WTC11 (cell line): ENCODE measurements around the gene RPS15. TPM values are rescaled to one million over a fixed set of nuclear protein-coding genes. Genes with fewer than 3 reads are reported as not detected.

ENCODE experiments used
- ATAC-seq: fragments of 200-7000 bp; cut with Tn5 transposase; 2 replicates; pipeline ENCODE4 v1.10.0; 2021; ENCODE audit warnings: mild to moderate bottlenecking, moderate library complexity
- CTCF ChIA-PET: fragments of 300-600 bp; sonication (Branson Sonifier 250); formaldehyde crosslinking; loops from one replicate; lab custom pipeline; 2021; ENCODE audit warnings: antibody characterized with exemption; lab: Charles Lee
- POLR2A ChIA-PET: fragments of 350-600 bp; sonication (Branson Sonifier 250); formaldehyde crosslinking; loops from one replicate; lab custom pipeline; 2021; ENCODE audit warnings: antibody characterized with exemption; lab: Charles Lee
- DNase-seq: peaks from one replicate; pipeline ENCODE4 v3.0.0; 2021; ENCODE audit warnings: low spot score
- H3K27ac Mint-ChIP-seq: 2 replicates; pipeline ENCODE4 v1.8.0; 2021; ENCODE audit warnings: mixed read lengths
- H3K27me3 Mint-ChIP-seq: 2 replicates; pipeline ENCODE4 v1.8.0; 2021; ENCODE audit warnings: low read depth, mild to moderate bottlenecking, moderate library complexity, mixed read lengths
- H3K36me3 Mint-ChIP-seq: 2 replicates; pipeline ENCODE4 v1.8.0; 2021; ENCODE audit warnings: mixed read lengths
- H3K4me1 Mint-ChIP-seq: 2 replicates; pipeline ENCODE4 v1.8.0; 2022; ENCODE audit warnings: mixed read lengths
- H3K4me3 Mint-ChIP-seq: 2 replicates; pipeline ENCODE4 v1.8.0; 2021; ENCODE audit warnings: mild to moderate bottlenecking, moderate library complexity, mixed read lengths
- H3K9me3 Mint-ChIP-seq: 2 replicates; pipeline ENCODE4 v1.8.0; 2021; ENCODE audit warnings: mixed read lengths
- ESRRA ChIP-seq: sonication (generic); formaldehyde crosslinking; IDR thresholded peaks from 2 replicates; pipeline ENCODE4 v1.8.1; 2022; ENCODE audit warnings: mild to moderate bottlenecking, missing genetic modification reagents, borderline replicate concordance
- ETV6 ChIP-seq: sonication (generic); formaldehyde crosslinking; IDR thresholded peaks from 2 replicates; pipeline ENCODE4 v1.8.1; 2022; ENCODE audit warnings: mild to moderate bottlenecking, missing genetic modification reagents
- JAZF1 ChIP-seq: fragments of 250-450 bp; sonication (Bioruptor Pico); IDR thresholded peaks from 2 replicates; pipeline ENCODE4 v1.9.0; 2021; ENCODE audit warnings: moderate library complexity, mild to moderate bottlenecking, inconsistent platforms
- KAT7 ChIP-seq: sonication (generic); formaldehyde crosslinking; IDR thresholded peaks from 2 replicates; pipeline ENCODE4 v1.8.1; 2023; ENCODE audit warnings: missing genetic modification reagents, mild to moderate bottlenecking, borderline replicate concordance
- NR2C2 ChIP-seq: sonication (generic); formaldehyde crosslinking; IDR thresholded peaks from 2 replicates; pipeline ENCODE4 v1.8.0; 2022; ENCODE audit warnings: mild to moderate bottlenecking, missing genetic modification reagents
- NR3C1 ChIP-seq: sonication (generic); formaldehyde crosslinking; conservative IDR thresholded peaks from 2 replicates; pipeline ENCODE4 v1.8.1; 2023; ENCODE audit warnings: low read depth, mild to moderate bottlenecking, missing genetic modification reagents
- OVOL2 ChIP-seq: fragments of 250-450 bp; sonication (Bioruptor Pico); IDR thresholded peaks from 2 replicates; pipeline ENCODE4 v1.9.0; 2021; ENCODE audit warnings: mild to moderate bottlenecking, borderline replicate concordance
- RORB ChIP-seq: fragments of 250-450 bp; sonication (Bioruptor Pico); IDR thresholded peaks from 2 replicates; pipeline ENCODE4 v1.9.0; 2021; ENCODE audit warnings: mild to moderate bottlenecking
- SOX15 ChIP-seq: fragments of 250-450 bp; sonication (Bioruptor Pico); IDR thresholded peaks from 2 replicates; pipeline ENCODE4 v1.9.0; 2021; ENCODE audit warnings: mild to moderate bottlenecking
- TEAD4 ChIP-seq: sonication (generic); formaldehyde crosslinking; IDR thresholded peaks from 2 replicates; pipeline ENCODE4 v1.8.0; 2022; ENCODE audit warnings: mild to moderate bottlenecking, missing genetic modification reagents
- ZNF317 ChIP-seq: sonication (generic); formaldehyde crosslinking; IDR thresholded peaks from 2 replicates; pipeline ENCODE4 v1.8.1; 2023; ENCODE audit warnings: low read depth, mild to moderate bottlenecking, moderate library complexity, missing genetic modification reagents, borderline replicate concordance
- ZNF396 ChIP-seq: fragments of 250-450 bp; sonication (Bioruptor Pico); IDR thresholded peaks from 2 replicates; pipeline ENCODE4 v1.8.0; 2021; ENCODE audit warnings: mild to moderate bottlenecking, moderate library complexity, borderline replicate concordance
- total RNA-seq: library from RNA; stranded (reverse); gene quantifications from 3 replicates; pipeline ENCODE4 v1.2.3, GENCODE V29; 2021
- TF ChIP-seq, protein P1 (sequence below): sonication (generic); formaldehyde crosslinking; IDR thresholded peaks from 2 replicates; pipeline ENCODE4 v1.8.1; 2023; ENCODE audit warnings: mild to moderate bottlenecking, missing genetic modification reagents, moderate library complexity
- TF ChIP-seq, protein P2 (sequence below): sonication (generic); formaldehyde crosslinking; IDR thresholded peaks from 2 replicates; pipeline ENCODE4 v1.8.1; 2023; ENCODE audit warnings: mild to moderate bottlenecking, missing genetic modification reagents
- TF ChIP-seq, protein P3 (sequence below): fragments of 250-450 bp; sonication (Bioruptor Pico); IDR thresholded peaks from 2 replicates; pipeline ENCODE4 v1.8.0; 2021; ENCODE audit warnings: mild to moderate bottlenecking
- TF ChIP-seq, protein P4 (sequence below): sonication (generic); formaldehyde crosslinking; IDR thresholded peaks from 2 replicates; pipeline ENCODE4 v1.8.1; 2022; ENCODE audit warnings: low read depth, missing genetic modification reagents, borderline replicate concordance
- TF ChIP-seq, protein P5 (sequence below): sonication (generic); formaldehyde crosslinking; IDR thresholded peaks from 2 replicates; pipeline ENCODE4 v1.8.0; 2022; ENCODE audit warnings: mild to moderate bottlenecking, missing genetic modification reagents
- TF ChIP-seq, protein P6 (sequence below): sonication (generic); formaldehyde crosslinking; IDR thresholded peaks from 2 replicates; pipeline ENCODE4 v1.8.1; 2022; ENCODE audit warnings: mild to moderate bottlenecking, missing genetic modification reagents, moderate library complexity, borderline replicate concordance
- TF ChIP-seq, protein P7 (sequence below): sonication (generic); formaldehyde crosslinking; IDR thresholded peaks from 2 replicates; pipeline ENCODE4 v1.8.0; 2022; ENCODE audit warnings: mild to moderate bottlenecking, missing genetic modification reagents
- TF ChIP-seq, protein P8 (sequence below): sonication (generic); formaldehyde crosslinking; IDR thresholded peaks from 2 replicates; pipeline ENCODE4 v1.8.0; 2022; ENCODE audit warnings: missing genetic modification reagents

Gene RPS15
- total RNA-seq, 1 experiment from 2014 or later, result 1,932 TPM

DNA sequence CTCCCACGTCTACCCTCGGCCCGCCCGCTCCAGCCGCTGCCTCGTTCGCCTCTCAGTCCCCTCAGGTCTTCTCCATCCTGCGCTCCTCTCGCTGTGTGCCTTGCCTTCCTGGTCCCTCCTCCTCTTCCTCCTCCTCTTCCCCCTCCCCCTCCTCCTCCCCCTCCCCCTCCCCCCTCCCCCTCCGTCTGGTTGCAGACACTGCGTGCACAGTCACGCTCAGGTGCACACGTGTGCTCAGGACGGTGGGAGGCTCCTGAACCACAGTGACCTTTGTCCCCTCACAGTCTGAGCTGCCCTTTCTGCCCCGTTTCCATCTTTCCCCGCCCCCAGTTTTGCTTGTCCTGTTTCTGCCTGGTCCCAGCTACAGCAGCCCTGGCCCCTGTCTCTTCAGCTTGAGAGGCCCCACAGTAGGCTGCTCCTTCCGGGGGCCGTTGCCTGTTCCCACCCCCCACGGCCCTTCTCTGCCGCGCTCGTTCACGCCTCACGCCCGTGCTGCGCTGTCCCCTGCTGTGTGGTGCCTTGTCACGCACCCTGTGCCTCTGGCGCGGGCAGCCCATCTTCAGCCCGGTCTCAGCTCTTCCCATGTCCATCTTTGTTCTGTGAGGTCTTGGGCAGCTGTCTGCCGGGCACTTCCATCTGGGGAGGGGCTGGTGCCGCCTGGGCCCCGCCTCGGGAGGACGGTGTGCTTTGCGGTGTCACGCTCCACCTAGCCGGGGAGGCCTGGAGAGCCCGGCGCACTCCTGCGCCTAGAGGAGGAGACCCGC, 13.8 kb upstream of the RPS15 start:
- peaks cover 46% of the 10 kb centered on the region for H3K36me3 Mint-ChIP-seq
- no peaks in the 10 kb centered on the region for H3K9me3 Mint-ChIP-seq
- DNase-seq (no peak), ATAC-seq (no peak)
- no peak for TF ChIP-seq OVOL2 (CRISPR knock-in tag)
- TF ChIP-seq, protein P1, sequence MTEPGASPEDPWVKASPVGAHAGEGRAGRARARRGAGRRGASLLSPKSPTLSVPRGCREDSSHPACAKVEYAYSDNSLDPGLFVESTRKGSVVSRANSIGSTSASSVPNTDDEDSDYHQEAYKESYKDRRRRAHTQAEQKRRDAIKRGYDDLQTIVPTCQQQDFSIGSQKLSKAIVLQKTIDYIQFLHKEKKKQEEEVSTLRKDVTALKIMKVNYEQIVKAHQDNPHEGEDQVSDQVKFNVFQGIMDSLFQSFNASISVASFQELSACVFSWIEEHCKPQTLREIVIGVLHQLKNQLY, result no peak
- no peak for TF ChIP-seq ETV6
- TF ChIP-seq, protein P2, sequence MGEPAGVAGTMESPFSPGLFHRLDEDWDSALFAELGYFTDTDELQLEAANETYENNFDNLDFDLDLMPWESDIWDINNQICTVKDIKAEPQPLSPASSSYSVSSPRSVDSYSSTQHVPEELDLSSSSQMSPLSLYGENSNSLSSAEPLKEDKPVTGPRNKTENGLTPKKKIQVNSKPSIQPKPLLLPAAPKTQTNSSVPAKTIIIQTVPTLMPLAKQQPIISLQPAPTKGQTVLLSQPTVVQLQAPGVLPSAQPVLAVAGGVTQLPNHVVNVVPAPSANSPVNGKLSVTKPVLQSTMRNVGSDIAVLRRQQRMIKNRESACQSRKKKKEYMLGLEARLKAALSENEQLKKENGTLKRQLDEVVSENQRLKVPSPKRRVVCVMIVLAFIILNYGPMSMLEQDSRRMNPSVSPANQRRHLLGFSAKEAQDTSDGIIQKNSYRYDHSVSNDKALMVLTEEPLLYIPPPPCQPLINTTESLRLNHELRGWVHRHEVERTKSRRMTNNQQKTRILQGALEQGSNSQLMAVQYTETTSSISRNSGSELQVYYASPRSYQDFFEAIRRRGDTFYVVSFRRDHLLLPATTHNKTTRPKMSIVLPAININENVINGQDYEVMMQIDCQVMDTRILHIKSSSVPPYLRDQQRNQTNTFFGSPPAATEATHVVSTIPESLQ (CRISPR knock-in tag), result no peak
- TF ChIP-seq, protein P3, sequence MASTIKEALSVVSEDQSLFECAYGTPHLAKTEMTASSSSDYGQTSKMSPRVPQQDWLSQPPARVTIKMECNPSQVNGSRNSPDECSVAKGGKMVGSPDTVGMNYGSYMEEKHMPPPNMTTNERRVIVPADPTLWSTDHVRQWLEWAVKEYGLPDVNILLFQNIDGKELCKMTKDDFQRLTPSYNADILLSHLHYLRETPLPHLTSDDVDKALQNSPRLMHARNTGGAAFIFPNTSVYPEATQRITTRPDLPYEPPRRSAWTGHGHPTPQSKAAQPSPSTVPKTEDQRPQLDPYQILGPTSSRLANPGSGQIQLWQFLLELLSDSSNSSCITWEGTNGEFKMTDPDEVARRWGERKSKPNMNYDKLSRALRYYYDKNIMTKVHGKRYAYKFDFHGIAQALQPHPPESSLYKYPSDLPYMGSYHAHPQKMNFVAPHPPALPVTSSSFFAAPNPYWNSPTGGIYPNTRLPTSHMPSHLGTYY (CRISPR knock-in tag), result no peak
- no peak for TF ChIP-seq ZNF317 (CRISPR knock-in tag)
- TF ChIP-seq, protein P4, sequence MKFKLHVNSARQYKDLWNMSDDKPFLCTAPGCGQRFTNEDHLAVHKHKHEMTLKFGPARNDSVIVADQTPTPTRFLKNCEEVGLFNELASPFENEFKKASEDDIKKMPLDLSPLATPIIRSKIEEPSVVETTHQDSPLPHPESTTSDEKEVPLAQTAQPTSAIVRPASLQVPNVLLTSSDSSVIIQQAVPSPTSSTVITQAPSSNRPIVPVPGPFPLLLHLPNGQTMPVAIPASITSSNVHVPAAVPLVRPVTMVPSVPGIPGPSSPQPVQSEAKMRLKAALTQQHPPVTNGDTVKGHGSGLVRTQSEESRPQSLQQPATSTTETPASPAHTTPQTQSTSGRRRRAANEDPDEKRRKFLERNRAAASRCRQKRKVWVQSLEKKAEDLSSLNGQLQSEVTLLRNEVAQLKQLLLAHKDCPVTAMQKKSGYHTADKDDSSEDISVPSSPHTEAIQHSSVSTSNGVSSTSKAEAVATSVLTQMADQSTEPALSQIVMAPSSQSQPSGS, result no peak
- TF ChIP-seq, protein P5, sequence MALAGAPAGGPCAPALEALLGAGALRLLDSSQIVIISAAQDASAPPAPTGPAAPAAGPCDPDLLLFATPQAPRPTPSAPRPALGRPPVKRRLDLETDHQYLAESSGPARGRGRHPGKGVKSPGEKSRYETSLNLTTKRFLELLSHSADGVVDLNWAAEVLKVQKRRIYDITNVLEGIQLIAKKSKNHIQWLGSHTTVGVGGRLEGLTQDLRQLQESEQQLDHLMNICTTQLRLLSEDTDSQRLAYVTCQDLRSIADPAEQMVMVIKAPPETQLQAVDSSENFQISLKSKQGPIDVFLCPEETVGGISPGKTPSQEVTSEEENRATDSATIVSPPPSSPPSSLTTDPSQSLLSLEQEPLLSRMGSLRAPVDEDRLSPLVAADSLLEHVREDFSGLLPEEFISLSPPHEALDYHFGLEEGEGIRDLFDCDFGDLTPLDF (CRISPR knock-in tag), result no peak
- TF ChIP-seq JAZF1 (CRISPR knock-in tag), result no peak
- TF ChIP-seq ESRRA (CRISPR knock-in tag), result no peak
- POLR2A ChIA-PET, result no interaction called here
- CTCF ChIA-PET, result no interaction called here
- H3K27me3 Mint-ChIP-seq, result no peaks in the 10 kb centered on the region
- H3K4me3 Mint-ChIP-seq, result no peak overlapping the region
- H3K4me1 Mint-ChIP-seq, result peaks cover 8% of the 10 kb centered on the region
- H3K27ac Mint-ChIP-seq, result no peak overlapping the region

DNA sequence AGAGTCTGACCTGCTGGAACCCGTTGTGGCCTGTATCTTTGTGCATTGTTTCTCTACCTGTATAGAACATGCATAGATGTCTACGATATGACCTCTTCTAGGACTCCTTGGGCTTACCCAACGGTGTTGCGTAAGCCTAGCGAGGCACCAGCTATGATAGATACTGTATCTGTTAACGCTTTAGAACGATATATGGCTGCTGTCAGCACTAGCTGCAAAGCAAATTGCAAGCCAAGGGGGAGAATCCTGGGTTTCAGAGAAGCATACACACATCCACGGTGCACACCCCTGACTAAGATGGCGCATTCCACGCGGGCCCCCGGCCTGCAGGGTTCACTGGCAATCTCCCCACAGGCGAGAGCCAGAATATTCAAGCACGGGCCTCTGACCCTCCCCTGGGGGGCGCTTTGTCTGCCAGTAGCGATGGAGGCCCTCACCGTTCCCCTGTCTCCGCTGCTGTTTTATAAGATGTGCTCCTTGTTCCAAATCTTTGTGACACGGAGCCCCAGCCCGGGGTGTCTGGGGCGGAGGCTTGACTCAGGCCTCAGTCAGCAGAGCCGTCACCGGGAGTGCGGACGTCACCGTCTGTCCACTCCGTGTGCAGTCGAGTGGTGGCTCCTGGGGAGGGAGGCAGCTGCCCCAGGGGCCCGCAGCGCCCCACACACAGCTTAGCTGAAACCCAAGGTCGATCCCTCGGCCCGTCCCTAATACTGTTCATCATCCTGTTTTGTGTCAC, 12.9 kb upstream of the RPS15 start:
- POLR2A ChIA-PET, result no interaction called here
- no peak for DNase-seq
- no peak for ATAC-seq
- Mint-ChIP-seq H3K36me3 (peaks cover 47% of the 10 kb centered on the region), H3K27me3 (no peaks in the 10 kb centered on the region), H3K4me1 (peaks cover 8% of the 10 kb centered on the region), H3K27ac (peak overlapping the region; percentile 87), H3K9me3 (no peaks in the 10 kb centered on the region), H3K4me3 (no peak overlapping the region)
- CTCF ChIA-PET, result no interaction called here
- TF ChIP-seq, protein P6, sequence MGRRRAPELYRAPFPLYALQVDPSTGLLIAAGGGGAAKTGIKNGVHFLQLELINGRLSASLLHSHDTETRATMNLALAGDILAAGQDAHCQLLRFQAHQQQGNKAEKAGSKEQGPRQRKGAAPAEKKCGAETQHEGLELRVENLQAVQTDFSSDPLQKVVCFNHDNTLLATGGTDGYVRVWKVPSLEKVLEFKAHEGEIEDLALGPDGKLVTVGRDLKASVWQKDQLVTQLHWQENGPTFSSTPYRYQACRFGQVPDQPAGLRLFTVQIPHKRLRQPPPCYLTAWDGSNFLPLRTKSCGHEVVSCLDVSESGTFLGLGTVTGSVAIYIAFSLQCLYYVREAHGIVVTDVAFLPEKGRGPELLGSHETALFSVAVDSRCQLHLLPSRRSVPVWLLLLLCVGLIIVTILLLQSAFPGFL, result no peak
- TF ChIP-seq RORB (CRISPR knock-in tag) (no peak), ZNF396 (CRISPR knock-in tag) (no peak), NR2C2 (no peak), TEAD4 (CRISPR knock-in tag) (no peak), KAT7 (no peak), SOX15 (CRISPR knock-in tag) (no peak), NR3C1 (CRISPR knock-in tag) (no peak)
- TF ChIP-seq, protein P7, sequence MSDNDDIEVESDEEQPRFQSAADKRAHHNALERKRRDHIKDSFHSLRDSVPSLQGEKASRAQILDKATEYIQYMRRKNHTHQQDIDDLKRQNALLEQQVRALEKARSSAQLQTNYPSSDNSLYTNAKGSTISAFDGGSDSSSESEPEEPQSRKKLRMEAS (CRISPR knock-in tag), result no peak
- TF ChIP-seq, protein P5 (CRISPR knock-in tag), result no peak
- TF ChIP-seq, protein P8, sequence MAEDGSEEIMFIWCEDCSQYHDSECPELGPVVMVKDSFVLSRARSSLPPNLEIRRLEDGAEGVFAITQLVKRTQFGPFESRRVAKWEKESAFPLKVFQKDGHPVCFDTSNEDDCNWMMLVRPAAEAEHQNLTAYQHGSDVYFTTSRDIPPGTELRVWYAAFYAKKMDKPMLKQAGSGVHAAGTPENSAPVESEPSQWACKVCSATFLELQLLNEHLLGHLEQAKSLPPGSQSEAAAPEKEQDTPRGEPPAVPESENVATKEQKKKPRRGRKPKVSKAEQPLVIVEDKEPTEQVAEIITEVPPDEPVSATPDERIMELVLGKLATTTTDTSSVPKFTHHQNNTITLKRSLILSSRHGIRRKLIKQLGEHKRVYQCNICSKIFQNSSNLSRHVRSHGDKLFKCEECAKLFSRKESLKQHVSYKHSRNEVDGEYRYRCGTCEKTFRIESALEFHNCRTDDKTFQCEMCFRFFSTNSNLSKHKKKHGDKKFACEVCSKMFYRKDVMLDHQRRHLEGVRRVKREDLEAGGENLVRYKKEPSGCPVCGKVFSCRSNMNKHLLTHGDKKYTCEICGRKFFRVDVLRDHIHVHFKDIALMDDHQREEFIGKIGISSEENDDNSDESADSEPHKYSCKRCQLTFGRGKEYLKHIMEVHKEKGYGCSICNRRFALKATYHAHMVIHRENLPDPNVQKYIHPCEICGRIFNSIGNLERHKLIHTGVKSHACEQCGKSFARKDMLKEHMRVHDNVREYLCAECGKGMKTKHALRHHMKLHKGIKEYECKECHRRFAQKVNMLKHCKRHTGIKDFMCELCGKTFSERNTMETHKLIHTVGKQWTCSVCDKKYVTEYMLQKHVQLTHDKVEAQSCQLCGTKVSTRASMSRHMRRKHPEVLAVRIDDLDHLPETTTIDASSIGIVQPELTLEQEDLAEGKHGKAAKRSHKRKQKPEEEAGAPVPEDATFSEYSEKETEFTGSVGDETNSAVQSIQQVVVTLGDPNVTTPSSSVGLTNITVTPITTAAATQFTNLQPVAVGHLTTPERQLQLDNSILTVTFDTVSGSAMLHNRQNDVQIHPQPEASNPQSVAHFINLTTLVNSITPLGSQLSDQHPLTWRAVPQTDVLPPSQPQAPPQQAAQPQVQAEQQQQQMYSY (CRISPR knock-in tag), result no peak
